Stimulated activated CD8-positive, alpha-beta memory T cell treated with anti-CD3 and anti-CD28 coated beads, Interleukin-15, amount 100 ng/mL, for 4 hours (primary cell): ENCODE results near the gene CUL4A.

Experiments used
- DNase-seq, 2 donors: peaks; one replicate each; pipeline ENCODE4 v3.0.0-alpha.2; 2020; ENCODE audit warnings: low read depth in 2 of 2

Gene CUL4A

GRCh38 chr13:113207890-113208420 is 1.5 kb upstream of the CUL4A start:
- peak in 1 of 2 donors; percentile 7 for DNase-seq

- DNase-seq, result peak; percentile 71 to 81
Measured at GRCh38 chr13:113208421-113209335, 735 bp upstream of the CUL4A start, which contains the start of gene PCID2. Gene PCID2, minus strand, starts transcription at chr13:113208669. Its CDS starts 35 bp downstream, at chr13:113208634.

GRCh38 chr13:113209759-113210421 is 477 bp downstream of the CUL4A start:
- DNase-seq, result peak; percentile 44 to 49

GRCh38 chr13:113210833-113211232 is 1.4 kb downstream of the CUL4A start:
- DNase-seq, result no peak

- DNase-seq, result no peak
Measured at GRCh38 chr13:113211774-113212173, 2.4 kb downstream of the CUL4A start.

- no peak for DNase-seq
Measured at GRCh38 chr13:113216254-113217048, 7.0 kb downstream of the CUL4A start.

- no peak for DNase-seq
Measured at GRCh38 chr13:113218586-113218985, 9.2 kb downstream of the CUL4A start.

- DNase-seq, result no peak
Measured at GRCh38 chr13:113219256-113219940, 10.0 kb downstream of the CUL4A start.

GRCh38 chr13:113220141-113220598 is 10.8 kb downstream of the CUL4A start:
- no peak for DNase-seq

- DNase-seq, result no peak
Measured at GRCh38 chr13:113220877-113221276, 11.5 kb downstream of the CUL4A start.

GRCh38 chr13:113223070-113223469 is 13.7 kb downstream of the CUL4A start:
- DNase-seq, result no peak

- no peak for DNase-seq
Measured at GRCh38 chr13:113224486-113224885, 15.1 kb downstream of the CUL4A start.

- DNase-seq, result no peak
Measured at GRCh38 chr13:113225515-113225914, 16.1 kb downstream of the CUL4A start.

- no peak for DNase-seq
Measured at GRCh38 chr13:113226873-113227450, 17.5 kb downstream of the CUL4A start.

GRCh38 chr13:113229161-113229560 is 19.7 kb downstream of the CUL4A start:
- no peak for DNase-seq

- DNase-seq, result no peak
Measured at GRCh38 chr13:113229791-113230190, 20.4 kb downstream of the CUL4A start.

GRCh38 chr13:113231306-113232207 is 22.1 kb downstream of the CUL4A start:
- peak in 1 of 2 donors; percentile 48 for DNase-seq

GRCh38 chr13:113232208-113233003 is 23.0 kb downstream of the CUL4A start:
- DNase-seq, result no peak

GRCh38 chr13:113233101-113233500 is 23.7 kb downstream of the CUL4A start:
- no peak for DNase-seq
